CD4-positive, alpha-beta T cell treated with Interleukin-12 subunit alpha and Interleukin-12 subunit beta, for 1 hour (primary cell): ENCODE data around the gene PHC2.

Source experiments
- DNase-seq: peaks from one replicate; pipeline ENCODE4 v3.0.0-alpha.2; 2020

PHC2 gene

DNA sequence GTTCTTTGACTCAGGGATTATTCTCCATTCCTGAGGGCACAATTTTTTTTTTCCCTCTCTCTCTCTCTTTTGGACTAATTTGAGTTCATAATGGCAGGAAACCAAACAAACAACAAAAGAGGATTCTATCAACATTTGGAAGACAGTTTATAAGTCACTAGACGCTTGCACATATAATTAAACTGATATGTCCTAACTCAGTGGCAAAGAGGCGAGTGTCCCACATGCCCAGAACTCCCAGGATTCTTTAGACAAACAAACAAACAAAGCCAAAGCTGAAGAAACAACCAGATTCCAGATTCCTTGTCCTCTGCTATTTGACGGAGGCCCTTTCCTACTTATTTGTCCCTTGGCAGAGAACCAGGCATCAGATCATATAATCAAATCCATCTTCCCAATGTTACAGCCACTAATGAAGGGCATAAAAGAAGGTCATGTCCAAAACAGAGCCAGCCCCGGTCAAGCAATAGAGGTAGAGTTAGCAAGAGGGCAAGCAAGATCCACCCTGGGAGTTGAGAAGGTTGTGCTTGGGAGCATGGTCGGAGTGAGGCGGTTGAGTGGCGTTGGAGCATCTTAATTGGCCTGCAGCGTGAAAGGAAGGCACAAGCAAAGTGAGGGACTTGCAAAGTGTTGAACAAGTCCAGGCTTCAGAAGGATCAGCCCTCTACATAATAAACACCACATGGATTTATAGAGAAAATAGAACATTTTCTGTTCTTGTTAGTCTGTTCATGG lies 144.3 kb downstream of the PHC2 start:
- no peak for DNase-seq

- no peak for DNase-seq
These were observed 146.8 kb downstream of the PHC2 start for GRCh38 chr1:33284049-33284448.

GRCh38 chr1:33282791-33283190 lies 148.1 kb downstream of the PHC2 start:
- DNase-seq: no peak

DNA sequence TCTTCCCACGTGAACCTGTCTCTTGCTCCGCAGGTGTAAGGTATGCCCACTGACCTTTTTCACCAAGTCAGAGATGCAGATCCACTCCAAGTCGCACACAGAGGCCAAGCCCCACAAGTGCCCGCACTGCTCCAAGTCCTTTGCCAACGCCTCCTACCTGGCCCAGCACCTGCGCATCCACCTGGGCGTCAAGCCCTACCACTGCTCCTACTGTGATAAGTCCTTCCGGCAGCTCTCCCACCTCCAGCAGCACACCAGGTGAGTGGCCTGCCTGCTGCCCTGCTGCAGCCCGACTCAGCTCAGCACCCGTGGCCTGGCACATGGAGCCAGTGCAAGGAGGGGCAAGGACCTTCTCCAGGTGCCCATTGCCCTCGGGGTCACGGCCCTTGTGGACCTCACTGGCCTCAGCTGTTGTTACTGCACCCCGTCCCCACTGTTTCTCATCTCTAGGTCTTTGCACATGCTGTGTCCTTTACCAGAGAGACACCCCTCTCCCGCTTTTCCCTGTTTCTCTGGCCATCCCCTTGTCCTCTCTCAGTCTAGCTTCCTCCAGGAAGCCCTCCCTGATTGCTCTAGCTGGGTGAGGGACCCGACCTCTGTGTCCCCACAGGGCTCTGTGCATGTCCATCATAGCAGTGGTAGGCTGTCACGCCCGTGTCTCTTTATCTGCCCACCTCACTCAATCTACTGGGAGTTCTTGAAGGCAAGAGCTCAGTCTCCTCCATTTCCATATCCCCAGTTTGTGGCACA lies 149.2 kb downstream of the PHC2 start:
- DNase-seq: no peak

- DNase-seq: no peak
These were observed 150.7 kb downstream of the PHC2 start for GRCh38 chr1:33280091-33280661.

- no peak for DNase-seq
These were observed 153.3 kb downstream of the PHC2 start for GRCh38 chr1:33277488-33278084.

GRCh38 chr1:33276573-33277298 lies 154.2 kb downstream of the PHC2 start:
- no peak for DNase-seq

- DNase-seq: no peak
These were observed 155.0 kb downstream of the PHC2 start for GRCh38 chr1:33275706-33276572.

GRCh38 chr1:33275195-33275594 lies 155.7 kb downstream of the PHC2 start:
- DNase-seq: no peak

DNA sequence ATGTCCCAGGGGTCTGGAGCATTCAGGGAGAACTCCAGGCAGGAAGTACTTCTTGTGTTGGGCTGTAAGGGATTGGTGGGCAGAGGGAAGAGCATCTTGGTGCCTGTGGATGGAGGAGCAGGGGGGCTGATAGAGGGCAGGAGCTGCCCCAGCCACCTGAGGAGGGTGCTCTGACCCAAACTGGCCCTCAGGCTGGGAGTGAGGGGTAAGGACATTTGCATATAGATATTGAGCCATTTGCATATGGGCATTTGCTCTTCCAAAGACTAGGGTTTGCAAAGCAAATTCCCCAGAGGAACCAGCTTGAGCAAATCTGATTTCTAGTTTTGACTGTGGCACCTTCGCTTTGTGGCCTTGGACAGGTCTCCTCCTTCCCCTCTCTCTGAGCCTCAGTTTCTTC lies 156.4 kb downstream of the PHC2 start:
- DNase-seq: no peak

DNA sequence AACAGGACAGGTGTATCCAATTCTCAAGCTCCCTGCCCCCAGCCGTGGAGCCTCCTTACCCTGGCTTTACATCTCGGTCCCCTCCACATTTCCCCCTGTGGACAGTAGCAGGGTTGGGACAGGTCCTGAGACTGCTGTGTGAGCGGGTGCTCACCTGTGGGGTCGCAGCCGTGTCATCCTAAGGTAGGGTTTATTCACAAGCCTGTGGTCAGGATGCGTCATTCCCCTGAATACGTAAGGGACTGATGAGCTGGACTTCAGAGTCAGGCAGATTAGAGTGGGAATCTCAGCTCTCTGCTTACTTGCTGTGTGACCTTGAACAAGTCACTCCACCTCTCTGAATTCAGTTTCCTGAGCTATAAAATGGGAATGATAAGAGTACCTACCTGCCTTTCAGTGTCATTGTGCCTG lies 156.9 kb downstream of the PHC2 start:
- DNase-seq: no peak
